Upper lobe of right lung (tissue), 1 donor: ENCODE measurements around the gene CKS2. TPM values are rescaled to one million over a fixed set of nuclear protein-coding genes. Genes with fewer than 3 reads are reported as not detected.
"Not testable (repeated sequence)": the region's sequence is repeated elsewhere in the genome, so short reads cannot be mapped to it uniquely, and the experiment has no call there.

Experiments used
- ATAC-seq: fragments of 200-7000 bp; cut with Tn5 transposase; one replicate; pipeline ENCODE4 v1.9.1; 2020; ENCODE audit warnings: mild to moderate bottlenecking, moderate library complexity
- DNase-seq: peaks from one replicate; pipeline ENCODE4 v3.0.0-alpha.2; 2020
- H3K27ac ChIP-seq: fragments of 200-600 bp; one replicate; pipeline ENCODE4 v1.8.0; 2022
- H3K27me3 ChIP-seq: fragments of 200-600 bp; one replicate; pipeline ENCODE4 v1.8.0; 2022; ENCODE audit warnings: mild to moderate bottlenecking
- H3K36me3 ChIP-seq: fragments of 200-600 bp; one replicate; pipeline ENCODE4 v1.8.0; 2022
- H3K4me1 ChIP-seq: fragments of 200-600 bp; one replicate; pipeline ENCODE4 v1.8.0; 2022
- H3K4me3 ChIP-seq: fragments of 200-600 bp; one replicate; pipeline ENCODE4 v1.8.0; 2022; ENCODE audit warnings: mild to moderate bottlenecking
- H3K9me3 ChIP-seq: fragments of 200-600 bp; one replicate; pipeline ENCODE4 v1.8.0; 2022
- CTCF ChIP-seq: fragments of 200-600 bp; IDR thresholded peaks from one replicate; pipeline ENCODE4 v1.8.0; 2022; ENCODE audit warnings: antibody characterized with exemption
- intact Hi-C: fragments of 100-400 bp; cut with DNase I; formaldehyde crosslinking; loops from one replicate; pipeline ENCODE4 v1.11.0; 2022
- total RNA-seq: library from RNA; stranded (reverse); fragmentation: NEBNext Ultra II Directional; extraction: Animal tissue kit (Norgen Biotek cat#: 25700); gene quantifications from one replicate; pipeline ENCODE4 v1.2.1, GENCODE V29; 2021
- donor health status: DM: no; HTN: yes; CAD: no; lungs with severe emphysema.

The CKS2 gene
- total RNA-seq, 1 donor from 2014 or later: 15.0 TPM

GRCh38 chr9:89293014-89293413 lies 18.0 kb upstream of the CKS2 start:
- no peak for TF ChIP-seq CTCF
- H3K27me3 ChIP-seq: no peaks in the 10 kb centered on the region
- no peak for DNase-seq
- intact Hi-C loops: no loop called here
- no peaks in the 10 kb centered on the region for H3K4me1 ChIP-seq
- no peaks in the 10 kb centered on the region for H3K36me3 ChIP-seq
- H3K27ac ChIP-seq: no peak overlapping the region
- ATAC-seq: no peak
- no peaks in the 10 kb centered on the region for H3K9me3 ChIP-seq
- H3K4me3 ChIP-seq: no peak overlapping the region

GRCh38 chr9:89295400-89295799 lies 15.6 kb upstream of the CKS2 start:
- intact Hi-C loops: no loop called here
- H3K4me3 ChIP-seq: no peak overlapping the region

GRCh38 chr9:89301996-89302395 lies 9.0 kb upstream of the CKS2 start:
- H3K36me3 ChIP-seq, H3K4me1 ChIP-seq, H3K4me3 ChIP-seq, H3K9me3 ChIP-seq, intact Hi-C loops, H3K27me3 ChIP-seq, DNase-seq: not testable (repeated sequence)
- ATAC-seq: peak; percentile 41
- peak overlapping the region; percentile 7 for H3K27ac ChIP-seq

More at GRCh38 chr9:89295400-89295799, 15.6 kb upstream of the CKS2 start:
- Histone ChIP-seq H3K27ac (no peak overlapping the region), H3K9me3 (no peaks in the 10 kb centered on the region), H3K27me3 (no peaks in the 10 kb centered on the region), H3K36me3 (no peaks in the 10 kb centered on the region), H3K4me1 (no peaks in the 10 kb centered on the region)
- ATAC-seq (no peak), DNase-seq (no peak)
- no peak for TF ChIP-seq CTCF

- intact Hi-C loops: no loop called here
- TF ChIP-seq CTCF: no peak
- no peaks in the 10 kb centered on the region for H3K36me3 ChIP-seq
- ATAC-seq (peak; percentile 88), DNase-seq (no peak)
- H3K4me1 ChIP-seq: peaks cover under 1% of the 10 kb centered on the region
- H3K9me3 ChIP-seq: no peaks in the 10 kb centered on the region
- peak overlapping the region; percentile 75 for H3K27ac ChIP-seq
- no peaks in the 10 kb centered on the region for H3K27me3 ChIP-seq
- no peak overlapping the region for H3K4me3 ChIP-seq
Measured at GRCh38 chr9:89304020-89304833, 6.8 kb upstream of the CKS2 start.

GRCh38 chr9:89304834-89305188 lies 6.2 kb upstream of the CKS2 start:
- Histone ChIP-seq H3K4me1 (peaks cover 6% of the 10 kb centered on the region), H3K27me3 (no peaks in the 10 kb centered on the region), H3K9me3 (no peaks in the 10 kb centered on the region), H3K4me3 (peak overlapping the region; percentile 1), H3K27ac (no peak overlapping the region), H3K36me3 (no peaks in the 10 kb centered on the region)
- intact Hi-C loops: no loop called here
- no peak for TF ChIP-seq CTCF
- DNase-seq (no peak), ATAC-seq (no peak)

- no peak for TF ChIP-seq CTCF
- Histone ChIP-seq H3K36me3 (no peaks in the 10 kb centered on the region), H3K27me3 (no peaks in the 10 kb centered on the region), H3K9me3 (no peaks in the 10 kb centered on the region), H3K4me3 (peak overlapping the region; percentile 7), H3K4me1 (peaks cover 9% of the 10 kb centered on the region), H3K27ac (no peak overlapping the region)
- ATAC-seq: no peak
- DNase-seq: no peak
- intact Hi-C loops: no loop called here
Measured at GRCh38 chr9:89305868-89306267, 5.1 kb upstream of the CKS2 start.
